SK-N-MC (cell line): ENCODE data around the gene ARFIP1.

ENCODE experiments used
- EZH2 ChIP-seq: fragments of 200-600 bp; sonication (generic); IDR thresholded peaks from one replicate; pipeline ENCODE4 v1.6.1; 2017; ENCODE audit warnings: antibody characterized with exemption
- FOXP2 ChIP-seq: optimal IDR thresholded peaks from 2 replicates; pipeline ENCODE3; 2011; ENCODE audit warnings: mild to moderate bottlenecking, moderate library complexity; ENCODE audit not compliant: insufficient read depth; ENCODE audit errors: extremely low read length, control extremely low read depth
- POLR2AphosphoS5 ChIP-seq: IDR thresholded peaks from 2 replicates; pipeline ENCODE4 v1.6.1; 2012; ENCODE audit warnings: mild to moderate bottlenecking, low read depth, low read length, borderline replicate concordance

- TF ChIP-seq POLR2AphosphoS5 = no peak
- TF ChIP-seq EZH2 = no peak
- TF ChIP-seq FOXP2 = no peak
These were observed 69.6 kb downstream of the ARFIP1 start for GRCh38 chr4:152849350-152849749.
